SW480 (cell line): ENCODE measurements around the gene C1R.

Experiments used
- DNase-seq: peaks from one replicate; pipeline ENCODE4 v3.0.0-alpha.2; 2016; ENCODE audit warnings: low spot score

C1R gene

DNA sequence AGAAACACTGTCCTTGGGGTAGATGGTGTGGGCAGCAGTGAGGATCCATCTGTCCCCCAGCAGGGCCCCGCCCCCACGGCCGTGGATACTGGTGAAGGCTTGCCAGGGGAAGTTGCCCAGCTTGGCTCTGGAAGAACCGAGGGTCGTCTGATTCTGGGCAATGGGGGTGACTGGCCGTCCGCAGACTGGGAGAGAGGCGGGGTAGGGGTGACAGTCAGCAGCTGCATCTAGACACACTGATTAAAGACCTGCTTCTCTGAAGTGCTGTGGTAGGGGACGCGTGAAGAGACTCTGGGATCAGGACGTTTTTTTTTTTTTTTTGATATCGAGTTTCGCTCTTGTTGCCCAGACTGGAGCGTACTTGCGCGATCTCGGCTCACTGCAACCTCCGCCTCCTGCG lies 4.7 kb upstream of the C1R start:
- no peak for DNase-seq

DNA sequence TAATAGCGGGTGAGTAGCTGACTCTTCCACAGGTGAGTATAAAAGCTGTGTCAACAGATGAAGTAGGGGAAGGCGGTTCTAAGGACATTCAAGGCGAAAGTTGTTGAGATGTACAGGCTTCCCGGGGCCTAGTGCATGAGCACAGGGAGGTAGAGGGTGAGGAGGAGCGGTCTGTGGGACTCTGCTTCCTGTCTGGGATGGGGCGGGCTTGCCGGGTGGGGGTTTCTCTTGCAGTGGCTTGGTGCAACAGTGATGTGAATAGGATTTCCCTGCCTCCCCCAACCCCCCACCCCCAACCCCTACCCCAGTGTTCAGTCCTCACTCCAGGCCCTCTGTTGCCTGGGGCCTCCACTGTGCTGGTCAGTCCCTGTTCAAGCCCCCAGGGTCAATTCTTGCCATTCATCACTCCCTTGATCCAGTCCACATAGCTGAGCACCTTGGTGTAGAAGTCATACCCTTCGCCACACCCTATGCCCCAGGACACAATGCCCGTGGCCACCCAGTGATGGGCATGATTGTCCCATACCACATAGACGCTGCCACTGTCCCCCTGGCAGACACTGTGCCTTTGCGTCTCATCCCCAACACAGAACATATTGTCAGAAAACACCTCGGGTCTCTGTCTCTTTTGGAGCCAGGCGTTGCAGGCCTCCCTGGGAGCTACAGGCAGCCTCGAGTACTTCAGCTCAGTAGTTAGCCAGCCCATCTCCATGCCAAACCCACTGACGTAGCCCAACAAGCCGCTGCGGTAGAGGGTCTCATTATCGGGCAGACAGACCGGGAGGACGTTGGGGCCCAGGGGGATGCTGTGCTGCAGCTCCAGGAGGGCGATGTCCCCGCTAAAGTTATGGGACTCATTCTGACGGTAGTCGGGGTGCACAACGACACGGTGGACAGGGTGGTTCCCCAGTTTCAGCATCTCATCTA lies 4.0 kb upstream of the C1R start:
- DNase-seq: no peak

DNA sequence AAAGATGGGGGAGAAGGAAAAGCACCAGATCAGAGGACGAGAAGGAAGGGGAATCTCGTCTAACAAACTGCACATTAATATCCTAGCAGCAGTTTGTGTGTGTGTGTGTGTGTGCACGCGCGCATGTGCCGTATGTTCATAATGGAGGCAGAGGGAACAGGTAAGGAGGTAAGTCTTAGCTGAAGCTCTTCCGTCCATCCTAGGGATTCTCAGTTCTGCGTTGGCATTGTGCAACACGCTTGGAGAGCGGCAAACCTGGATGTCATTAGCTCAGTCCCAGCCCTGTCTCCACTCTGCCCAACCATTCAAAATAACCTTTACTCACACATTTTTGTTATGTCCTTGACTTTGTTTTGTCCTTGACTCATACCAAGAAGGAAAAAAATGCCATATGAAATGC lies 1.6 kb upstream of the C1R start:
- DNase-seq: no peak

DNA sequence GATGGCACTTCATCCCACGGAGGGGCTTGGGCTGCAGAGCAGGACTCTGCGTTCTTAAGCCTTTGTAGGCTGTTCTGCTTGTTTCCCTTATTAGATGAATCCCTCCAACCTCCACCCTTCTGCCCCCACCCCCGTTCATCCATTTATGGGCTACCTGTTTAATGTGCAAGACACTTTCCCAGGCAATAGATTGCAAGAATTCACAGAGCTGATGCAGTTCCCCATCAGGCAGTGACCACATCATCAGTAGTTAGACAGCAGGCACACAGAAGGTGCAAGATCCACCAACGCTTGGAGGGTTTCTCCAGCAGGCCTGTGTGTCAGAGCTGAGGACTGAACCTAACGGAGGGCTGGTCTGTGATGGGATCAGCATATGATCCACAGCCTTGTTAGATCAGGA lies 1.2 kb upstream of the C1R start:
- no peak for DNase-seq

DNA sequence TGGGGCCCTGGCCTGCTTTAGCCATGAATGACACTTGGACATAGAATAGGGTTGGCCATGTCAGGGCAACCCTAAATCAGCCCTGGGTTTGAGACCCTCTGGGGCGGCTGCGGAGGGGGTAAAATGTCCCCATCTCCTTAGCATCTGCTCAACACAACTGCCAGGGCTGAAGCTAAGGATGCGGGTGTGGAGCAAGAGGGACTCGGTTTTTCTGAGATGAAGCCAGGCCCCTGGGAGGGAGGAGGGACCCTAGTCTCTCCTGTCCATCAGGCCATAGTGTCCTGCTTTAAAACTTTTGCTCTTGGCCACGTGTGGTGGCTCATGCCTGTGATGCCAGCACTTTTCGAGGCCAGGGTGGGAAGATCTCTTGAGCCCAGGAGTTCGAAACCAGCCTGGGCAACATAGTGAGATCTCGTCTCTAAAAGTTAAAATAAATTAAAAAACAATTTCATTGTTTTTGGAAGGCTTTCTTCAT lies 778 bp upstream of the C1R start:
- DNase-seq: no peak

DNA sequence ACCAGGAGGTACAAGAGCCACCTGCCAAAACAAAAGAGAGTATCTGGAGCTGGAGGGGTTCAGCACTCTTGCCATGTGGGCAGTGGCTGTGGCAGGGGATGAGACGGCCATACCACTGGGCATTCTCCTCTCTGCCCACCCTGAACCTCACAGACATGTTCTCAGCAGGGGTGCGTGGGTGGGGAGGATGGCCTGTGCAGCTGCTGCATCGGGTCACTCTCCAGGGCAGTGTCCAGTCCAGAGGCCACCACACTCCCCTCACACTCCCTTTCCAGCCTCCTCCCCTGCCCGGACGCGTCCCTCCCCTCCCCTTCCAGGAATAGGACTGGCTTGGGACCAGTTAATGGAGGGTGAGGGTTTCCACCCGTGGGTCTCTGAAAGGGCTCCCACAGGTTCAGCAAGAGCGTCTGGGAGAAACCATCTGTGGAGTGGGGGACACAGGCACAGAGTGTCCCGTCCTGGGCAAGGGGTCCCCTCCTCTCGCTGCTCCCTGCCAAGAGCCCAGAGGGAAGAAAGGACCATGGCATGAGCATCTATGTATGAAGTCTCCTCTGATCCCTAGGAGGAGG lies 501 bp downstream of the C1R start:
- DNase-seq: no peak

DNA sequence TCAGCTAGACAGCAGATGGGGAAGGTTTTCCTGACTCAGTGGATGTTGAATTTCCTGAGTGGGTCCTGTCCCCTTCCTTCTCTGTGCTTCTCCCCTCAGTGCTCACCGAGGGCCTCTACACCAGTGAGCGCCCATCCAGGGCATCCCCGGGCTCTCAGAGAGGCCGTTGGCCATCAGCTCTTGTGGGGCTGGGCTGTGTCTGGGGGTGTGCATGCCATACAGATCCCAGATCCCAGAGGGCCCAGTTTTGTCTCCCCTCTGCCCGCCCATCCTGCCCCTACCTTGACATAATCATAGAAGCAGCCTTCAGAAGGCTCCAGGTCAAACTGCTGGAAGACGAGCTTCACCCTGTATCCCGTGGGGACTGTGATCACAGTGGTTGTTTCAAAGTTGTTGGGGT lies 1.1 kb downstream of the C1R start:
- no peak for DNase-seq

DNA sequence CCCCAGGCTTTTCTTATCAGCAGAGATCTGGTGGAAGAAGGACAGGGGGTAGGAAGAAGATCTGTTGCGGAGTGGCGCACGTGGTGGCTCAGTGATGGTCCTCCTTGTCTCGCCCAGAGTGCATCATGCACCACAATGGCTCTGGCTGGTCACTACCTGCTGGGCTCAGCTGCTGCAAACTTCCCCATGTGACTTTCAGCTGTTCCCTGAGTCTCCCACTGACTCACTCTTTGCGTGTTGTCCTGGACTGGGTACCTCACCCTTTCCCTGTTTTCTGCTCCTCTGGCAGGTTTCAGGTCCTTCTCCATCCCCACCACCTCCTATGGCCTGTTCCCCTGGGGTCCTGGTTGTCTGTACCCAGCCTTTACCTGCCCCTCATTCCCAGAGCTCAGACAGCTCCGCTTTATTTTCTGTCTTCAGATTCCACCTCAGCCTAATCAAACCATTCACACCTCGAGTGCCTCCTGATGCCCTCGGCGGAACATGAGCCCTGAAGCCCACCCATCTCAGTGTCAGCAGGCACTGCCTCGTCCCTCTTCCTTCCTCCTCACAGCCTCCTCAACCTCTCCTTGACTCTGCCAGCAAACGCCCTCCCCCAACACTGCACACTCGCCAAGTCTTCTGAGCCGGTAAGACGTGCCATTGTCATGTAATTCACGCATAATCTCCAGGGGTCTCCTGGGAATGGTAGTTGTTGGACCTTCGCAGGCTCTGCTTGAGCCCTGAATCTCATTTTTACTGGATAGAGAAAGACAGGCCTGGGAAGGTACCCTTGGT lies 1.8 kb downstream of the C1R start:
- DNase-seq: no peak

DNA sequence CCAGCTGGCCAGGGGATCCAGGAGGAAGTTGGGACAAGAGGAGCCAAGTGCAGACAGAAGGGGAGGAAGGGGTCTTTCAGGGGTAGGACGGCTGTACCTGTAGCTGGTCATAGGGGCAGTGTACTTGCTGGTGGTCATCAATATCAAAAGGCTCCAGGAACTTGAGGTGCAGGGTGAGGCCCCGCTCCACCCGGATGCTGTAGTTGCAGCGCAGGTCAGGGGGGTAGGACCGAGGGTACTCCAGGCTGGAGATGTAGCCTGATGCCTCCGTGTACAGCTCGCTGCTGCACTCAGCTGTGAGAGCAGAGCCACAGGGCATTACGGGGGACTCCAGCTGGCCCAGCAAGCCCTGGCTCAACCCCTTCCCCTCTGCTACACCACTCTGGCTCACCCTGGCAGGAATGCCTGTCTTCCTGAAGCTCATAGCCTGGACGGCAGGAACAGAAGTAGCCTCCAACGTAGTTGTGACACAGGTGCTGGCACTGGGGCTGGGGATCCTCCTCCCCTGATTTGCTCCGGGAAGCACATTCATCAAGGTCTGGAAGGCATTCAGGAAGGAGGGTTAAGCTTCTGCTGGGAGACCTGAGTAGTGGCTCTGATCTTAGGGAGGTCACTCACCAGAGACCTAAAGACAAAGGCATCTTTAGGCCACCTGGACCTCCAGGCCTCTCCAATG lies 2.9 kb downstream of the C1R start:
- DNase-seq: no peak

DNA sequence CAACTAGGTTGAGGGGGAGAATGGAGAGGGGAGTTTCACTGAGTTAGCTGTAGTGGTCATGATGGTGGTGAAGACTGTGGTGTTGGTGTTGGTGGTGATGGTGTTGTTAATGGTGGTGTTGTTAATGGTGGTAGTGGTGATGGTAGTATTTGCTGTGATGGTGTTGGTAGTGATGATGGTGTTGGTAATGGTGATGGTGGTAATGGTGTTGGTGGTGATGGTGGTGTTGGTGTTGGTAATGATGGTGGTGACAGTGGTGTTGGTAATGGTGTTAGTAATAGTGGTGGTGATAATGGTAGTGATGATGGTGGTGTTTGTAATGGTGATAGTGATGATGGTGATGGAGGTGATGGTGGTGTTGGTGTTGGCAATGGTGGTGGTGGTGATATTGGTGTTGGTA lies 9.1 kb downstream of the C1R start:
- no peak for DNase-seq

DNA sequence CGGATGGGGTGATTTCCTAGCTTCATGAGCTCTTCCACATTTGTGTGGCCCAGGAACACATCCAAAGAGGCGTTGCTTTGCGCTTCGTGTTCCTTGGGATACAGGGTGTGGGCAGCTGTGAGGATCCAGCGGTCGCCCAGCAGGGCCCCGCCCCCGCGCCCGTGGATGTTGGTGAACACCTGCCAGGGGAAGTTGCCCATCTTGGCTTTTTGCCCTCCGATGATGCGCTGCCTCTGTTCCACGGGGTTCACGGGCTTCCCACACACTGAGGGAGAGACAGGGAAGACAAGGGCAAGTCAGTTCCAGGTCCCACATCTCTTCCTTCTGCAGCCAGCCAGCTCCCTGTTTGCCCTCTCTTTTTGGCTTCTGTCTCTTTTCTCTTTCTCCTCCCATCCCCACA lies 11.2 kb downstream of the C1R start:
- no peak for DNase-seq

DNA sequence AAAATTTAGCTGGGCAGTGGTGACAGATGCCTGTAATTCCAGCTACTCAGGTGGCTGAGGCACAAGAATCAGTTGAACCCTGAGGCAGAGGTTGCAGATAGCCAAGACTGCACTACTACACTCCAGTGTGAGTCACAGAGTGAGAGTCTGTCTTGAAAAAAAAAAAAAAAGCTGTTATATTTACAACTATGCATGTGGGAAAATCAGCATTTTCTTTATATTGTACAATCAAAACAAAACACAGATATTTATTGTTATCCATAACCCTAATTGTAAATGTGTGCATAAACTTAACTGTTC lies 12.5 kb downstream of the C1R start:
- no peak for DNase-seq

DNA sequence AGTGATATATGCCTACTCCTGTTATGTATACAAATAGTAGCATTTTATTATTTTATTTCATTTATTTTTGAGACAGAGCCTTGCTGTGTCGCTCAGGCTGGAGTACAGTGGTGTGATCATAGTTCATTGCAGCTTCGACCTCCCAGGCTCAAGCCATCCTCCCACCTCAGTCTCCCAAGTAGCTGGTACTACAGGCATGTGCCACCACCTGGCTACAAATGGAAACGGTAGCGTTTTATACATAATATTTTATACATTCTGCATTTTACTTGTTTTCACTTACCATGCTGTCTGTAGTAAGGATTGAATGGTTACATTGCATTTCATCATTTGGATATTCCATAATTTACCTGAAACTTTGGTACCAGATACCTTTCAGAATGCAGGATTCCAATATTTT lies 14.1 kb downstream of the C1R start:
- peak; percentile 40 for DNase-seq

DNA sequence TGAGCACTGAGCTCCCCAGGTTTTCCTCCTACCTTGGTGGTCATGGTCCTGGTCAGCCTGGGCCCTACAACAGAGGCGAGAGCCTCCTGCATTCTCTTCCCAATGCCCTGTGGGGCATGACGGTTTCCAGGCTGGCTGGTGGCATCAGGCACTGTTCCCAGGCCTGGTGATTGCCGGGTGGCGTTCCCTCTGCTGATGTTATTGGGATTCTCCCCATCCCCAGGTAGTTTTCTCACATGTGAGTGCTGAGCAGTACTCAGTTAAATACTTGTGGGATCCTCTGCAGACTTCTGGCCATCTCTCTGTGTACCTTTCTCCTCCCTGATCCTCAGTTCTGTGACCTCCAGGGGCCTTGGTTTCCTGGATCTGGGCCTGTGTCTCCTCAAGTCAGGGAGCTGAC lies 15.8 kb downstream of the C1R start:
- DNase-seq: no peak

DNA sequence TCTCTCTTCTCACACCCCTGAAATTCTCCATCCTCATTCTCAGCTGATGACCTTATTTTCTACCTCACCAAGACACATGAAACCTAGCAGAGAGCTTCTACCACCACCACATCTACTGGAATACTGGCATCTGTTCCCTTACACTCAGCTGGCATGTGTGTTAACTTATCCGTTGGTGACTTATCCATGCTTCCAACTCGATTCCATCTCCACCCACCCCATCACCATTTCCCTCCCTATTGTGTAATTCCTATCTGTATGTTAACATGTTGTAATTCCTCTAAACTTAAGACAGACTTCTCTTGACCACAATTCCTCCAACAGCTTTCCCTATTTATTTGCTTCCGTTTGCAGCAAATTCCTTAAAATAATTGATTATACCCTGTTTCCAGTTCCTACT lies 16.3 kb downstream of the C1R start:
- no peak for DNase-seq

DNA sequence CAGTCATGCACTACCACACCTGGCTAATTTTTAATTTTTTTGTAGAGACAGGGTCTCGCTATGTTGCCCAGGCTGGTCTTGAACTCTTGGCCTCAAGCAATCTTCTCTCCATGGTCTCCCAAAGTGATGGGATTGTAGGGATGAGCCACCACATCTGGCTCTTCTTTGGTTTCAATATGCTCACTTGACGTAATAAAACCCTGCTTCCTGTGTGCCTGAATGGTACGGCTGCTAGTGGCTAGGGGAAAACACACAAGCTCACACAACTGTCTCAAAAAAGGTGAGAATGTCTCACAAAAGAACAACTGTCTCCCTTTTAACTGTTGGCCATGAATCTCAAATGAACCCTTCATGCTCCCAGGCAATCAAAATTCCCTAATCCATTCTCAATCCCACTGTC lies 16.7 kb downstream of the C1R start:
- DNase-seq: no peak

DNA sequence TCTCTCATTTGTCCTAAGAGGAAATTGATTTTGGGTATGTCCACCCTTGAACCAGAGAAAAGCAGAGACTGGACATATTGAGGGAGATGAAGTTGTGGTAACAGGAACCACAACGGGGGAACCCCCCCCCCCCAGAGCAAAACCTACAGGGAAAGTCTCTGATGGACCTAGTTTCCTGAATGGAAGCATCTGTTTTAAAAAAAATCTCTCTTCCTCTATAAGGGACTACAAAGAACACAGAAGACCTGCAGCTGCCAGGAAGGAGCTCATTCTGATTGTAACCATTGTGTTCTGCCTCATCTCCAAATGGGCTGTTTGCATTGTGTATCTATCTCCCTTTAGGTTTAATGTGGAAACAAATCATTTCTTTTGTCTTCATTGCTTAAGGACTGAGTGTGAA lies 18.3 kb downstream of the C1R start:
- no peak for DNase-seq

DNA sequence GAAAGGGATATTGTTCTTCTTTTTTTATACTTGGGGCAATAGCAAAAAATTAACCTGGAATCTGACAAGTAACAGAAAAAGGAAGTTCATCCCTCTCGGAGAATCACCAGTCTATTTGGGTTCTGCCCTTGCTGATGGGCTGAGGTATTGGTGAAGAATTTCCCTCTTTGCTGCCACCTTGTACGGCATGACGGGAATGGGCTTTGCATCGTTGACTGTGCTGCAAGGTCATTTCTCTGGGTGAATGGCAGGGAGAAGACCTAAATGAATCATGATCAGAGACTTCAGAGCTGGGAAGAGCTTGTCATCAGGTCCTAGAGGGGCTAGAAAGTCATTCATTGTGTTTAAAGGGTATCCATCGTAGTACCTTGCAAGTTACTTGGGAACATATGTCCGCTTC lies 19.7 kb downstream of the C1R start:
- no peak for DNase-seq

DNA sequence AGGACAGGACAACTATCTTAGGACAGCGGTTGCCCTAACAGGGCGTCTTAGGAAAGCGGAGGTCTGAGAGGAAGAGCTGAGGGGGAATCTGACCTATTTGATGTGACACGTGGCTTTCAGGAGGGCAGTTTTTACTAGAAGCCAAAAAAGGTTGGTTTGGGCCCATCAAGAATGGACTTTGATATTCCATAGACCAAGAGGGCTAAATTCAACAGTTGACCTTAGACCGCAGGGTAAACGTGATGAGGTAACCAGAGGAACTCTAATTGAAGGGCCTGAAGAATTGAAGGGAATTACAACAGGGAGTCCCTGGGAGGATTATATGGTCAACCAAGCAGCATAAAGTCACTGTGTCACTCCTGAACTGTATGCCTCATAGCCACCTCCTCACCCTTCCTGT lies 20.2 kb downstream of the C1R start:
- DNase-seq: no peak

DNA sequence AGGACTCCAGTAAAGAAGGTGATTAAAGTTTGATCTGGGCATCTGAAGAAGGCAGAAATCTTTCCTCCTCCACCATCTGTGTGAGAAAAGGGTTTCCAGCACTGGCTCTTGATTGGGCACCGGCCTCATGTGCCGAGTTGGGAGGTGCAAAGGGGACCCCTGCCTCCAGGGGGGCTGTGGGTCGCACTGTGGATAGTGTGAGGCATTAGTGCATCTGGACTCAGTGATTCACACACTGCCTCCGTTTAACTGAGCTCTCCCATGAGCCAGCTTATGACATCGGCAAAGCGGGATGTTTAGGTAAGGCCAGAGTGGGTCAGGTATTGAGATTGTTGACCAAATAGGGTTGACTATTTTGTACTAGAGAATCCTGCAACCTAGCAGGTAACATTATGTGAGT lies 22.9 kb downstream of the C1R start:
- no peak for DNase-seq

DNA sequence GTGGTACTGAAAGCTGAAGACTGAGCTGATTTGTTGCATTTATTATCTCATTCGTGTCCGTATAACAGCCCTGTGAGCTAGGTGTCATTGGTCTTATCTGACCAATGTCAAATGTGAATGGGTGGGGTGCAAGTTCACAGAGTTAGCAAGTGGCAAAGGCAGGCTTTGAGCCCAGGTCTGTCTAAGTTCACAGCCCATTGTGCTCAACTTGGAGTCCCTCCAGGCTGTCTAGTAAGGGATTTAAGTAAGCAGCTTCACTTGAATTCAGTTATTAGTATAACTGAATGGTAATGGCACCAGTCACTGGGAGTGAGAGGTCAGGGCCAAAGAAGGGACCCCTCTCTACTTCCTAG lies 23.3 kb downstream of the C1R start:
- DNase-seq: no peak

DNA sequence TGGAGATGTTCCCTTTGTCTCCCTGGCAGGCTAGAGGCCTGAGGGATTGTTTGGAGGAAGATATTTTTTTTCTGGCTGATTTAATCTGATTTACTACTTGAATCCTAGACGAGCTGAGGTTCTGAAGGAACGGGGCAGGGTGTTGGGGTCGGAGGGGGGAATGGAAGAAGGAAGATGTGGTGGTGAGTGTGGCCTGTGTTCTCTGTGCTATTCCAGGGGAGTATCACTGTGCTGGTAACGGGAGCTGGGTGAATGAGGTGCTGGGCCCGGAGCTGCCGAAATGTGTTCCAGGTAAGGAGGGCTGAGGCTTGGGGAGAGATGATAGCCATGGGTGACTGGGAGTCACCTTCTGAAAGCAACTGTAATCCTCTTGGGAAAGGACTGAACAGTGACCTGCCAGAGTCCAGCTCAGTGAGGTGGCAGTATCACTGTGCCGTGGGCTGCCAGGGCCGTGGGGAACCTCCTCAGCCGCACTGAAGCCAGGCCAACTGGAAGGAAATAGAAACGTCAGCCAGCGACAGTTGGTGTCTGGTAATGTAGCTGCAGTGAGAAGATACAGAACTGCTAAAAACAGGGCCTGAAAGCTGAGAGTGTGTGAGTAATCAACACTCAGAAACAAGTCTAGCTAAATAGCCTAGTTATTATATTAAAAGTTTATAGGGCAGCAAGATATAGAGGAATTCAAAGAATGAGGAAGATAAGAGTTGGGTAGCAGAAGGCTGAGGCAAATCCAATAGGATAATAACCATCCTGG lies 23.8 kb downstream of the C1R start:
- DNase-seq: no peak
